PC-3 (cell line): ENCODE results near the gene FRMPD1. TPM values are rescaled to one million over a fixed set of nuclear protein-coding genes. Genes with fewer than 3 reads are reported as not detected.
"Not testable (repeated sequence)": the region's sequence is repeated elsewhere in the genome, so short reads cannot be mapped to it uniquely, and the experiment has no call there.

Source experiments
- ATAC-seq: fragments of 200-7000 bp; cut with Tn5 transposase; 2 replicates; pipeline ENCODE4 v1.9.1; 2020; ENCODE audit warnings: mild to moderate bottlenecking, moderate library complexity
- Bru-seq: library from RNA; stranded (reverse); fragments of 400-500 nt; gene quantifications from one replicate; lab custom pipeline; 2021; lab: Mats Ljungman, UMichigan
- BruChase-seq, 2 experiments: library from RNA; stranded (reverse); fragments of 400-500 nt; gene quantifications; one replicate each; lab custom pipeline; 2021; lab: Mats Ljungman, UMichigan
- BruUV-seq: library from RNA; stranded (reverse); fragments of 400-500 nt; replicated peaks from 2 replicates; lab custom pipeline; 2021; lab: Mats Ljungman, UMichigan
- CTCF ChIA-PET: fragments of 300-600 bp; sonication (Branson Sonifier 250); formaldehyde crosslinking; loops from one replicate; lab custom pipeline; 2022; ENCODE audit warnings: antibody characterized with exemption; lab: Charles Lee
- POLR2A ChIA-PET: fragments of 300-600 bp; sonication (Branson Sonifier 250); formaldehyde crosslinking; loops from one replicate; lab custom pipeline; 2022; ENCODE audit warnings: antibody characterized with exemption; ENCODE audit not compliant: unreplicated experiment; lab: Charles Lee
- DNase-seq: peaks from one replicate; pipeline ENCODE4 v3.0.0-alpha.2; 2015
- H2AFZ ChIP-seq: fragments of 300-600 bp; sonication (generic); 2 replicates; pipeline ENCODE4 v1.6.0; 2016; ENCODE audit warnings: antibody characterized with exemption, low read length
- H3F3A ChIP-seq: fragments of 300-600 bp; sonication (generic); one replicate; pipeline ENCODE4 v1.6.0; 2017; ENCODE audit warnings: antibody characterized with exemption, low read length, control low read depth, mild to moderate bottlenecking; ENCODE audit not compliant: unreplicated experiment
- H3K27ac ChIP-seq: fragments of 300-600 bp; sonication (generic); 2 replicates; pipeline ENCODE4 v1.5.1; 2016; ENCODE audit warnings: mild to moderate bottlenecking, low read length
- H3K27me3 ChIP-seq: fragments of 300-600 bp; sonication (generic); 2 replicates; pipeline ENCODE4 v1.6.1; 2016; ENCODE audit warnings: low read length, mixed read lengths
- H3K36me3 ChIP-seq: fragments of 300-600 bp; sonication (generic); 2 replicates; pipeline ENCODE4 v1.6.1; 2016; ENCODE audit warnings: low read depth, mixed run types, low read length, mixed read lengths
- H3K4me1 ChIP-seq: fragments of 300-600 bp; sonication (generic); 2 replicates; pipeline ENCODE4 v1.5.1; 2016; ENCODE audit warnings: low read length; ENCODE audit not compliant: insufficient read depth
- H3K4me2 ChIP-seq: fragments of 300-600 bp; sonication (generic); 2 replicates; pipeline ENCODE4 v1.6.0; 2016; ENCODE audit warnings: low read length
- H3K4me3 ChIP-seq: fragments of 300-600 bp; sonication (generic); 2 replicates; pipeline ENCODE4 v1.5.1; 2016; ENCODE audit warnings: mild to moderate bottlenecking, low read length, mixed read lengths
- H3K79me2 ChIP-seq: fragments of 300-600 bp; sonication (generic); 2 replicates; pipeline ENCODE4 v1.6.1; 2017; ENCODE audit warnings: low read length, mixed read lengths
- H3K9ac ChIP-seq: fragments of 300-600 bp; sonication (generic); 2 replicates; pipeline ENCODE4 v1.6.0; 2016; ENCODE audit warnings: mild to moderate bottlenecking, low read length
- H3K9me2 ChIP-seq: fragments of 300-600 bp; sonication (generic); replicated peaks from 2 replicates; pipeline ENCODE4 v1.6.1; 2016; ENCODE audit warnings: mixed run types, low read length, mixed read lengths
- H3K9me3 ChIP-seq: fragments of 300-600 bp; sonication (generic); 2 replicates; pipeline ENCODE4 v1.6.1; 2016; ENCODE audit warnings: low read length, mixed read lengths
- H4K20me1 ChIP-seq: fragments of 300-600 bp; sonication (generic); 2 replicates; pipeline ENCODE4 v1.6.1; 2016; ENCODE audit warnings: low read length, mixed read lengths
- CTCF ChIP-seq: fragments of 300-600 bp; sonication (generic); conservative IDR thresholded peaks from 2 replicates; pipeline ENCODE4 v1.5.1; 2017; ENCODE audit warnings: antibody characterized with exemption, low read depth, mild to moderate bottlenecking, low read length
- EZH2 ChIP-seq: fragments of 300-600 bp; sonication (generic); IDR thresholded peaks from one replicate; pipeline ENCODE4 v1.6.1; 2017; ENCODE audit warnings: antibody characterized with exemption, mild to moderate bottlenecking, low read length; ENCODE audit not compliant: unreplicated experiment
- EZH2phosphoT487 ChIP-seq: fragments of 300-600 bp; sonication (generic); IDR thresholded peaks from 2 replicates; pipeline ENCODE4 v1.6.1; 2018; ENCODE audit warnings: mild to moderate bottlenecking, antibody characterized with exemption, low read length, borderline replicate concordance
- intact Hi-C: fragments of 100-400 bp; cut with micrococcal nuclease; formaldehyde crosslinking; loops from 2 replicates; pipeline ENCODE4 v1.9.0; 2023
- long read RNA-seq: library from polyadenylated mRNA; unstranded; transcript quantifications from one replicate; pipeline ENCODE4 v2.0.0, GENCODE V29; 2021; ENCODE audit not compliant: unreplicated experiment
- total RNA-seq: library from RNA; depleted of rRNA; stranded (reverse); fragments of >200 nt; gene quantifications from 2 replicates; pipeline ENCODE4 v1.2.3, GENCODE V29; 2014; rRNA removed

The FRMPD1 gene
- total RNA-seq (not detected in 2 replicates), Bru-seq, nascent RNA (percentile 5 among the genes with signal in this experiment), BruChase-seq, experiment 1, labeled RNA remaining after a 6-hour chase (percentile 4 among the genes with signal in this experiment), BruChase-seq, experiment 2, labeled RNA remaining after a 2-hour chase (percentile 6 among the genes with signal in this experiment)
- long read RNA-seq, result 0 reads

- Histone ChIP-seq H3K9me3 (no peaks in the 10 kb centered on the region), H3K36me3 (no peaks in the 10 kb centered on the region), H3F3A (no peaks in the 10 kb centered on the region), H3K79me2 (no peaks in the 10 kb centered on the region), H3K4me1 (no peaks in the 10 kb centered on the region), H3K9me2 (no peaks in the 10 kb centered on the region), H3K27ac (no peak within 1 kb of the TSS), H3K4me3 (peak within 1 kb of the TSS; percentile 68), H3K4me2 (peak within 1 kb of the TSS; percentile 90), H3K9ac (no peak within 1 kb of the TSS), H4K20me1 (no peaks in the 10 kb centered on the region), H2AFZ (peak within 1 kb of the TSS; percentile 87), H3K27me3 (peaks cover 74% of the 10 kb centered on the region)
- TF ChIP-seq EZH2 (peak; percentile 44), EZH2phosphoT487 (no peak), CTCF (no peak)
- BruUV-seq, result no TSS peak
- POLR2A ChIA-PET, result no interaction called here
- CTCF ChIA-PET, result no interaction called here
- DNase-seq, result peak; percentile 58
- peak; percentile 98 for ATAC-seq
- intact Hi-C loops, result no loop called here
These were observed at the start of gene FRMPD1 for GRCh38 chr9:37650873-37651768. TSS of gene FRMPD1 (plus strand) at chr9:37650954. CDS start at chr9:37692642, 41,688 bp downstream.

GRCh38 chr9:37602061-37602460 lies 48.7 kb upstream of the FRMPD1 start:
- CTCF ChIA-PET, result not testable (repeated sequence)

GRCh38 chr9:37602817-37603216 lies 47.9 kb upstream of the FRMPD1 start:
- H3K4me1 ChIP-seq, result peaks cover 13% of the 10 kb centered on the region
- DNase-seq (peak; percentile 81), ATAC-seq (peak; percentile 85)
- ChIA-PET CTCF (no interaction called here), POLR2A (no interaction called here)
- H3K27ac ChIP-seq, result peak overlapping the region; percentile 34
- H3K9ac ChIP-seq, result no peak overlapping the region
- peak overlapping the region; percentile 9; the same call in 1 of the 2 replicates for H2AFZ ChIP-seq
- H3K9me2 ChIP-seq, result no peaks in the 10 kb centered on the region
- intact Hi-C loops, result no loop called here
- BruUV-seq, result no TSS peak
- H3F3A ChIP-seq, result no peaks in the 10 kb centered on the region
- H3K27me3 ChIP-seq, result peaks cover 10% of the 10 kb centered on the region; the same call in 1 of the 2 replicates
- peak overlapping the region; percentile 7; the same call in 1 of the 2 replicates for H3K4me3 ChIP-seq
- H3K79me2 ChIP-seq, result no peaks in the 10 kb centered on the region
- H3K4me2 ChIP-seq, result peak overlapping the region; percentile 53
- no peaks in the 10 kb centered on the region for H4K20me1 ChIP-seq
- no peaks in the 10 kb centered on the region for H3K36me3 ChIP-seq
- TF ChIP-seq EZH2 (no peak), EZH2phosphoT487 (no peak), CTCF (no peak)
- H3K9me3 ChIP-seq, result no peaks in the 10 kb centered on the region

More at GRCh38 chr9:37602061-37602460, 48.7 kb upstream of the FRMPD1 start:
- H3K9ac ChIP-seq, H3K4me3 ChIP-seq, H3K27me3 ChIP-seq, H3K27ac ChIP-seq, H3K9me3 ChIP-seq, H3K9me2 ChIP-seq, H4K20me1 ChIP-seq, intact Hi-C loops, H3K79me2 ChIP-seq, DNase-seq, BruUV-seq, H3K4me2 ChIP-seq, POLR2A ChIA-PET, ATAC-seq, H3F3A ChIP-seq, H3K36me3 ChIP-seq: not testable (repeated sequence)
- peaks cover 13% of the 10 kb centered on the region for H3K4me1 ChIP-seq
- peak overlapping the region; percentile 9; the same call in 1 of the 2 replicates for H2AFZ ChIP-seq
